Endodermal cell (in vitro differentiated cells): ENCODE data around the gene TNF. TPM values are rescaled to one million over a fixed set of nuclear protein-coding genes. Genes with fewer than 3 reads are reported as not detected.

Experiments used
- DNase-seq: peaks from one replicate; pipeline ENCODE4 v3.0.0-alpha.2; 2017
- H3K27ac ChIP-seq: 2 replicates; pipeline ENCODE4 v1.5.1; 2013; ENCODE audit warnings: mild to moderate bottlenecking, low read depth, low read length, moderate library complexity
- H3K27me3 ChIP-seq: 2 replicates; pipeline ENCODE4 v1.6.1; 2013; ENCODE audit warnings: mild to moderate bottlenecking, low read length, moderate library complexity; ENCODE audit not compliant: insufficient read depth, control insufficient read depth, poor library complexity, severe bottlenecking
- H3K36me3 ChIP-seq: 2 replicates; pipeline ENCODE4 v1.7.0; 2013; ENCODE audit warnings: mild to moderate bottlenecking, low read length, moderate library complexity; ENCODE audit not compliant: control insufficient read depth, insufficient read depth
- H3K4me1 ChIP-seq: one replicate; pipeline ENCODE4 v1.7.0; 2013; ENCODE audit warnings: low read length; ENCODE audit not compliant: control insufficient read depth, insufficient read depth
- H3K4me3 ChIP-seq: 2 replicates; pipeline ENCODE4 v1.5.1; 2013; ENCODE audit warnings: mild to moderate bottlenecking, low read length, moderate library complexity
- H3K9ac ChIP-seq: 2 replicates; pipeline ENCODE4 v1.6.1; 2013; ENCODE audit warnings: mild to moderate bottlenecking, low read length, moderate library complexity; ENCODE audit not compliant: poor library complexity, severe bottlenecking; ENCODE audit errors: extremely low read depth
- H3K9me3 ChIP-seq: 2 replicates; pipeline ENCODE4 v1.6.1; 2013; ENCODE audit warnings: mild to moderate bottlenecking, low read length, moderate library complexity; ENCODE audit not compliant: control insufficient read depth
- H3K27ac Mint-ChIP-seq: 2 replicates; pipeline ENCODE4 v1.8.0; 2020; ENCODE audit warnings: mixed read lengths
- H3K27me3 Mint-ChIP-seq: 2 replicates; pipeline ENCODE4 v1.8.0; 2021; ENCODE audit warnings: mild to moderate bottlenecking, mixed read lengths; ENCODE audit not compliant: insufficient read depth
- H3K36me3 Mint-ChIP-seq: 2 replicates; pipeline ENCODE4 v1.8.0; 2020; ENCODE audit warnings: low read depth, mixed read lengths
- H3K4me1 Mint-ChIP-seq: 2 replicates; pipeline ENCODE4 v1.8.0; 2020; ENCODE audit warnings: mixed read lengths
- H3K4me3 Mint-ChIP-seq: 2 replicates; pipeline ENCODE4 v1.8.0; 2020; ENCODE audit warnings: mild to moderate bottlenecking, moderate library complexity, mixed read lengths
- H3K9me3 Mint-ChIP-seq: 2 replicates; pipeline ENCODE4 v1.8.0; 2020; ENCODE audit warnings: mild to moderate bottlenecking, mixed read lengths
- CTCF ChIP-seq: fragments of 200-600 bp; sonication (generic); conservative IDR thresholded peaks from 2 replicates; pipeline ENCODE4 v1.5.0; 2021; ENCODE audit warnings: antibody characterized with exemption, mild to moderate bottlenecking
- WGBS, 2 experiments: methylation state at CpG; one replicate each; pipeline versions ENCODE4 v1.1.5 to v1.1.7; 2013; ENCODE audit warnings: missing lambda C conversion rate in 2 of 2, mixed read lengths in 1 of 2; ENCODE audit not compliant: insufficient coverage in 1 of 2, insufficient read length in 1 of 2; 5-methylcytosine and 5-hydroxymethylcytosine counted together
- total RNA-seq, 2 donors: library from RNA; stranded (reverse); fragmentation: NEBNext Ultra II Directional in 1 of 2; extraction: Animal tissue kit (Norgen Biotek cat#: 25700) in 1 of 2; gene quantifications; 2 replicates in 1 of 2; 3 replicates in 1 of 2; pipeline ENCODE4 v1.2.1, GENCODE V29; 2021

The TNF gene
- total RNA-seq, 2 donors from 2014 or later = not detected

GRCh38 chr6:31621320-31621939, 46.1 kb downstream of the TNF start:
- Histone ChIP-seq H3K9me3 (no peaks in the 10 kb centered on the region), H3K4me3 (peak overlapping the region; percentile 99), H3K9ac (peak overlapping the region; percentile 99), H3K36me3 (peaks cover 45% of the 10 kb centered on the region), H3K27ac (peak overlapping the region; percentile 100), H3K4me1 (no peaks in the 10 kb centered on the region), H3K27me3 (no peaks in the 10 kb centered on the region)
- no peak for TF ChIP-seq CTCF
- peaks cover 13% of the 10 kb centered on the region for H3K4me1 Mint-ChIP-seq
- H3K4me3 Mint-ChIP-seq = peak overlapping the region; percentile 89
- H3K36me3 Mint-ChIP-seq = peaks cover 49% of the 10 kb centered on the region
- peak overlapping the region; percentile 93 for H3K27ac Mint-ChIP-seq
- DNase-seq = no peak
- WGBS, 2 experiments = 5 to 6% methylated on average over 11 to 15 of the region's 15 CpGs
- H3K9me3 Mint-ChIP-seq = no peaks in the 10 kb centered on the region
- no peaks in the 10 kb centered on the region for H3K27me3 Mint-ChIP-seq

- WGBS, 2 experiments = 36 to 54% methylated on average over 2 to 4 of the region's 4 CpGs
- Mint-ChIP-seq H3K9me3 (no peaks in the 10 kb centered on the region), H3K36me3 (peaks cover 54% of the 10 kb centered on the region), H3K27me3 (no peaks in the 10 kb centered on the region), H3K27ac (peak overlapping the region; percentile 93), H3K4me3 (peak overlapping the region; percentile 89), H3K4me1 (peaks cover 11% of the 10 kb centered on the region)
- Histone ChIP-seq H3K9me3 (no peaks in the 10 kb centered on the region), H3K27ac (no peak overlapping the region), H3K9ac (peak overlapping the region; percentile 99), H3K4me1 (no peaks in the 10 kb centered on the region), H3K36me3 (peaks cover 51% of the 10 kb centered on the region), H3K4me3 (peak overlapping the region; percentile 99), H3K27me3 (no peaks in the 10 kb centered on the region)
- no peak for DNase-seq
- TF ChIP-seq CTCF = no peak
Measured at GRCh38 chr6:31621991-31622390, 46.6 kb downstream of the TNF start.

- no peaks in the 10 kb centered on the region for H3K27me3 Mint-ChIP-seq
- H3K4me3 Mint-ChIP-seq = peak overlapping the region; percentile 89
- no peaks in the 10 kb centered on the region for H3K4me1 ChIP-seq
- no peaks in the 10 kb centered on the region for H3K27me3 ChIP-seq
- H3K36me3 Mint-ChIP-seq = peaks cover 60% of the 10 kb centered on the region
- no peak overlapping the region for H3K27ac ChIP-seq
- peaks cover 11% of the 10 kb centered on the region for H3K4me1 Mint-ChIP-seq
- H3K36me3 ChIP-seq = peaks cover 58% of the 10 kb centered on the region
- H3K9me3 ChIP-seq = no peaks in the 10 kb centered on the region
- H3K4me3 ChIP-seq = peak overlapping the region; percentile 99
- H3K27ac Mint-ChIP-seq = peak overlapping the region; percentile 93
- H3K9me3 Mint-ChIP-seq = no peaks in the 10 kb centered on the region
- no peak for DNase-seq
- no peak for TF ChIP-seq CTCF
- WGBS, 2 experiments = 89 to 91% methylated on average over 10 of the region's 10 CpGs
- peak overlapping the region; percentile 99 for H3K9ac ChIP-seq
Measured at GRCh38 chr6:31622684-31623091, 47.3 kb downstream of the TNF start.
